ENCODE results near the gene ELP4. TPM values are rescaled to one million over a fixed set of nuclear protein-coding genes. Genes with fewer than 3 reads are reported as not detected.
"Not testable (repeated sequence)": the region's sequence is repeated elsewhere in the genome, so short reads cannot be mapped to it uniquely, and the experiment has no call there.

Gene ELP4
- polyA plus RNA-seq, 2 of the 4 experiments (the other 2 are of a cell fraction) = 16.9 to 26.0 TPM

DNA sequence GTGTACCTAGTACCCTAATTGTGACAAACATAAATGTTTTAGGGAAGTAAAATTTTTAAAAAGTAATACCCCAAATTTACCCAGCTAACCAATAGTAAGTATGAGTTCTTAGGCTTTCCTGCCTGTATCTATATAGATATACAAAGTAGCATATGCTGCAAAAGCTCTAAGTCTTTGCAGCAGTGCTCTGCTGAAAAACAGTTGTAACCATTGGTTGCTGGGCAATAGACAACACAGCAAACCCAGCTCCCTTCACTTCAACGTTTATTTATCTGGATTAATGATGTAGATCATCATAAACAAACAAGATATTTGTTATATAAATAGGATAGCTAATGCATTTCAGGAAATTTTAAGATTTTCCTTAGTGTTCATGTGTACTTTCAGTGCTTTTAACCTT lies 218.9 kb downstream of the ELP4 start:
- ATAC-seq (no peak), FAIRE-seq (no peak), DNase-seq (ENCODE audit: low read depth in 1 of 2, low spot score in 1 of 2) (no peak)
- TF ChIP-seq NPAS2 (CRISPR knock-in tag; IDR thresholded peaks at IDR 0.05; ENCODE audit: borderline replicate concordance) (no peak), ZFP36 (IDR thresholded peaks at IDR 0.05; ENCODE audit: borderline replicate concordance, partially characterized antibody) (no peak), CBX8 (IDR thresholded peaks at IDR 0.05) (no peak), HOXB5 (CRISPR knock-in tag; IDR thresholded peaks at IDR 0.05) (no peak), RFX5 (IDR thresholded peaks at IDR 0.05) (no peak), EHMT2 (IDR thresholded peaks at IDR 0.05; ENCODE audit: low read depth) (no peak)
- TF ChIP-seq, protein P1, sequence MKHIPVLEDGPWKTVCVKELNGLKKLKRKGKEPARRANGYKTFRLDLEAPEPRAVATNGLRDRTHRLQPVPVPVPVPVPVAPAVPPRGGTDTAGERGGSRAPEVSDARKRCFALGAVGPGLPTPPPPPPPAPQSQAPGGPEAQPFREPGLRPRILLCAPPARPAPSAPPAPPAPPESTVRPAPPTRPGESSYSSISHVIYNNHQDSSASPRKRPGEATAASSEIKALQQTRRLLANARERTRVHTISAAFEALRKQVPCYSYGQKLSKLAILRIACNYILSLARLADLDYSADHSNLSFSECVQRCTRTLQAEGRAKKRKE (CRISPR knock-in tag; IDR thresholded peaks at IDR 0.05; ENCODE audit: low read depth) = no peak
- TF ChIP-seq, protein P2, sequence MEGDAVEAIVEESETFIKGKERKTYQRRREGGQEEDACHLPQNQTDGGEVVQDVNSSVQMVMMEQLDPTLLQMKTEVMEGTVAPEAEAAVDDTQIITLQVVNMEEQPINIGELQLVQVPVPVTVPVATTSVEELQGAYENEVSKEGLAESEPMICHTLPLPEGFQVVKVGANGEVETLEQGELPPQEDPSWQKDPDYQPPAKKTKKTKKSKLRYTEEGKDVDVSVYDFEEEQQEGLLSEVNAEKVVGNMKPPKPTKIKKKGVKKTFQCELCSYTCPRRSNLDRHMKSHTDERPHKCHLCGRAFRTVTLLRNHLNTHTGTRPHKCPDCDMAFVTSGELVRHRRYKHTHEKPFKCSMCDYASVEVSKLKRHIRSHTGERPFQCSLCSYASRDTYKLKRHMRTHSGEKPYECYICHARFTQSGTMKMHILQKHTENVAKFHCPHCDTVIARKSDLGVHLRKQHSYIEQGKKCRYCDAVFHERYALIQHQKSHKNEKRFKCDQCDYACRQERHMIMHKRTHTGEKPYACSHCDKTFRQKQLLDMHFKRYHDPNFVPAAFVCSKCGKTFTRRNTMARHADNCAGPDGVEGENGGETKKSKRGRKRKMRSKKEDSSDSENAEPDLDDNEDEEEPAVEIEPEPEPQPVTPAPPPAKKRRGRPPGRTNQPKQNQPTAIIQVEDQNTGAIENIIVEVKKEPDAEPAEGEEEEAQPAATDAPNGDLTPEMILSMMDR (IDR thresholded peaks at IDR 0.05) = no peak
- Histone ChIP-seq H3K27ac (no peak overlapping the region), H3K4me1 (no peaks in the 10 kb centered on the region), H3K9me3 (0 out of 3 replicates have a peak, but pooled peaks cover 3% of the 10 kb centered on the region), H3K4me3 (no peak overlapping the region), H3K4me2 (no peak overlapping the region)
- CTCF ChIA-PET = interaction anchor here (0.9 kb wide), 1 partner anchor 87 kb away, joined by 3 read pairs; no protein-coding TSS in a partner anchor
- WGBS (ENCODE audit: missing lambda C conversion rate) = 5% methylated on average over 1 of the region's 1 CpG
- POLR2A ChIA-PET = no interaction called here

DNA sequence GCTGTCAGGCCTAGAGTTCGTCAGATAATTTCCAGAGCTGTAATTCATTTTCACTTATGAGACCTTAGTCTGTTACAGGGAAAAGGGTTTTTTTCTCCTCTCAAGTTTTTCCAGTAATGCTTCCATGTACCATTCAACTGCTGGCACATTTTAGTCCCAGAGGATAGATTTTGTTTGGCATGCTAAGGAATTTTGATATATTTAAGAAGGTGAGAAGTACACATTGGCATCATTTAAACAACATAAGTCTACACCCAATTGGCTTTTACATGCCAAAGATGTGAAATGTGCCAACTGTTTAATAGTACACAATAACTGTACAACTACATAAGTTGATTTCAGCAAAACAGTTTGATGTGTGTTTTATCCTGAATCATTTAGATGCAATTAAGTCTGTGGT lies 230.6 kb downstream of the ELP4 start:
- 27% methylated on average over 1 of the region's 1 CpG for WGBS (ENCODE audit: missing lambda C conversion rate)
- CTCF ChIA-PET = no interaction called here
- no peak overlapping the region for H3K4me3 ChIP-seq
- no peaks in the 10 kb centered on the region for H3K4me1 ChIP-seq
- TF ChIP-seq, protein P3, sequence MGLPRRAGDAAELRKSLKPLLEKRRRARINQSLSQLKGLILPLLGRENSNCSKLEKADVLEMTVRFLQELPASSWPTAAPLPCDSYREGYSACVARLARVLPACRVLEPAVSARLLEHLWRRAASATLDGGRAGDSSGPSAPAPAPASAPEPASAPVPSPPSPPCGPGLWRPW (IDR thresholded peaks at IDR 0.05) = no peak
- no peak for TF ChIP-seq ZFP36 (IDR thresholded peaks at IDR 0.05; ENCODE audit: borderline replicate concordance, partially characterized antibody)
- no peak for TF ChIP-seq BHLHE40 (IDR thresholded peaks at IDR 0.05; ENCODE audit: low read depth, low read length)
- no peak for TF ChIP-seq HEYL (CRISPR knock-in tag; IDR thresholded peaks at IDR 0.05)
- no peak for TF ChIP-seq POLR2A (IDR thresholded peaks at IDR 0.05; ENCODE audit: low read length)
- no peak for TF ChIP-seq JUNB (IDR thresholded peaks at IDR 0.05)
- TF ChIP-seq CBX2 (IDR thresholded peaks at IDR 0.05; ENCODE audit: borderline replicate concordance, low read depth) = no peak
- TF ChIP-seq MAFK (IDR thresholded peaks at IDR 0.05; ENCODE audit: partially characterized antibody) = no peak
- TF ChIP-seq, protein P2 (IDR thresholded peaks at IDR 0.05) = no peak
- TF ChIP-seq MYC (IDR thresholded peaks at IDR 0.05; ENCODE audit: borderline replicate concordance, low read length) = no peak
- no peak for TF ChIP-seq RFX5 (IDR thresholded peaks at IDR 0.05)
- TF ChIP-seq RARB (CRISPR knock-in tag; IDR thresholded peaks at IDR 0.05) = no peak
- no peak for TF ChIP-seq HDAC2 (IDR thresholded peaks at IDR 0.05)
- no peak for TF ChIP-seq MAZ (IDR thresholded peaks at IDR 0.05; ENCODE audit: borderline replicate concordance, low read depth, low read length)
- TF ChIP-seq ZSCAN20 (CRISPR knock-in tag; IDR thresholded peaks at IDR 0.05) = no peak
- TF ChIP-seq EHMT2 (IDR thresholded peaks at IDR 0.05; ENCODE audit: low read depth) = no peak
- TF ChIP-seq ZC3H11A (IDR thresholded peaks at IDR 0.05) = no peak
- TF ChIP-seq ESRRA (IDR thresholded peaks at IDR 0.05; ENCODE audit: borderline replicate concordance, low read length) = no peak
- no peak for TF ChIP-seq FOSB (CRISPR knock-in tag; IDR thresholded peaks at IDR 0.05)
- TF ChIP-seq, protein P4, sequence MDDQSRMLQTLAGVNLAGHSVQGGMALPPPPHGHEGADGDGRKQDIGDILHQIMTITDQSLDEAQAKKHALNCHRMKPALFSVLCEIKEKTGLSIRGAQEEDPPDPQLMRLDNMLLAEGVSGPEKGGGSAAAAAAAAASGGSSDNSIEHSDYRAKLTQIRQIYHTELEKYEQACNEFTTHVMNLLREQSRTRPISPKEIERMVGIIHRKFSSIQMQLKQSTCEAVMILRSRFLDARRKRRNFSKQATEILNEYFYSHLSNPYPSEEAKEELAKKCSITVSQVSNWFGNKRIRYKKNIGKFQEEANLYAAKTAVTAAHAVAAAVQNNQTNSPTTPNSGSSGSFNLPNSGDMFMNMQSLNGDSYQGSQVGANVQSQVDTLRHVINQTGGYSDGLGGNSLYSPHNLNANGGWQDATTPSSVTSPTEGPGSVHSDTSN (IDR thresholded peaks at IDR 0.05) = no peak
- DNase-seq (ENCODE audit: low read depth in 1 of 2, low spot score in 1 of 2) (no peak), FAIRE-seq (no peak), ATAC-seq (no peak)
- no peak overlapping the region for H3K4me2 ChIP-seq
- POLR2A ChIA-PET = no interaction called here
- H3K9me3 ChIP-seq = no peaks in the 10 kb centered on the region
- no peak overlapping the region for H3K27ac ChIP-seq

DNA sequence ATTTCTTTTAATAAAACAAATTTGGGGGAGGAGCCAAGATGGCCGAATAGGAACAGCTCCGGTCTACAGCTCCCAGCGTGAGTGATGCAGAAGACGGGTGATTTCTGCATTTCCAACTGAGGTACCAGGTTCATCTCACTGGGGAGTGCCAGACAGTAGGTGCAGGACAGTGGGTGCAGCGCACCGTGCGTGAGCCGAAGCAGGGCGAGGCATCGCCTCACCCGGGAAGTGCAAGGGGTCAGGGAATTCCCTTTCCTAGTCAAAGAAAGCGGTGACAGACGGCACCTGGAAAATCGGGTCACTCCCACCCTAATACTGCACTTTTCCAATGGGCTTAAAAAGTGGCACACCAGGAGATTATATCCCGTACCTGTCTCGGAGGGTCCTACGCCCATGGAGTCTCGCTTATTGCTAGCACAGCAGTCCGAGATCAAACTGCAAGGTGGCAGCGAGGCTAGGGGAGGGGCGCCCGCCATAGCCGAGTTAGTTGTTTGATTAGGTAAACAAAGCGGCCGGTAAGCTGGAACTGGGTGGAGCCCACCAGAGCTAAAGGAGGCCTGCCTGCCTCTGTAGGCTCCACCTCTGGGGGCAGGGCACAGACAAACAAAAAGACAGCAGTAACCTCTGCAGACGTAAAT lies 231.3 kb downstream of the ELP4 start:
- POLR2A ChIA-PET; H3K9me3 ChIP-seq; H3K4me2 ChIP-seq; H3K27ac ChIP-seq; ATAC-seq; FAIRE-seq; CTCF ChIA-PET; H3K4me3 ChIP-seq; DNase-seq (ENCODE audit: low read depth in 1 of 2, low spot score in 1 of 2); H3K4me1 ChIP-seq: not testable (repeated sequence)
- WGBS (ENCODE audit: missing lambda C conversion rate) = 90% methylated on average over 26 of the region's 26 CpGs

Measured in A549 (cell line).